ENCODE results near the gene NEDD4L. TPM values are rescaled to one million over a fixed set of nuclear protein-coding genes. Genes with fewer than 3 reads are reported as not detected.

NEDD4L gene
- total and polyA plus RNA-seq, 12 donors, result 17.8 to 110 (median 37.6) TPM

- H3K36me3 ChIP-seq (replicated peaks in 1 of 2), result no peaks in the 10 kb centered on the region
- H3K27ac ChIP-seq, result no peak overlapping the region
- H3K9me3 ChIP-seq (replicated peaks in 1 of 3), result no peaks in the 10 kb centered on the region
- no peaks in the 10 kb centered on the region for H3K4me1 ChIP-seq (replicated peaks in 1 of 2)
- TF ChIP-seq CTCF (IDR thresholded peaks at IDR 0.05) (no peak), POLR2A (IDR thresholded peaks at IDR 0.05) (no peak)
- DNase-seq, result no peak
- intact Hi-C loops (cut with DNase I), result no loop called here
- no peaks in the 10 kb centered on the region for H3K27me3 ChIP-seq
- WGBS, 4 donors, result 92 to 100% (median 96%) methylated on average over 1 of the region's 1 CpG
- no peak overlapping the region for H3K4me3 ChIP-seq
These were observed 209.8 kb downstream of the NEDD4L start for GRCh38 chr18:58253871-58254270.

GRCh38 chr18:58254873-58255511 lies 211.0 kb downstream of the NEDD4L start:
- 89 to 93% (median 90%) methylated on average over 16 to 17 of the region's 17 CpGs for WGBS, 4 donors
- no peaks in the 10 kb centered on the region for H3K36me3 ChIP-seq (replicated peaks in 1 of 2)
- H3K9me3 ChIP-seq (replicated peaks in 1 of 3), result no peaks in the 10 kb centered on the region
- H3K4me3 ChIP-seq, result no peak overlapping the region
- intact Hi-C loops (cut with DNase I), result no loop called here
- H3K27me3 ChIP-seq, result no peaks in the 10 kb centered on the region
- H3K27ac ChIP-seq, result no peak overlapping the region
- TF ChIP-seq POLR2A (IDR thresholded peaks at IDR 0.05) (no peak), CTCF (IDR thresholded peaks at IDR 0.05) (no peak)
- no peak for DNase-seq
- no peaks in the 10 kb centered on the region for H3K4me1 ChIP-seq (replicated peaks in 1 of 2)

GRCh38 chr18:58255701-58256311 lies 211.8 kb downstream of the NEDD4L start:
- intact Hi-C loops (cut with DNase I), result no loop called here
- no peak for DNase-seq
- H3K27ac ChIP-seq, result no peak overlapping the region
- H3K4me1 ChIP-seq (replicated peaks in 1 of 2), result no peaks in the 10 kb centered on the region
- H3K27me3 ChIP-seq, result no peaks in the 10 kb centered on the region
- H3K36me3 ChIP-seq (replicated peaks in 1 of 2), result no peaks in the 10 kb centered on the region
- H3K4me3 ChIP-seq, result no peak overlapping the region
- H3K9me3 ChIP-seq (replicated peaks in 1 of 3), result no peaks in the 10 kb centered on the region
- 95 to 100% (median 98%) methylated on average over 8 to 67 of the region's 67 CpGs for WGBS, 4 donors
- no peak for TF ChIP-seq CTCF (IDR thresholded peaks at IDR 0.05)
- no peak for TF ChIP-seq POLR2A (IDR thresholded peaks at IDR 0.05)

GRCh38 chr18:58256316-58257080 lies 212.5 kb downstream of the NEDD4L start:
- TF ChIP-seq CTCF (IDR thresholded peaks at IDR 0.05) (no peak), POLR2A (IDR thresholded peaks at IDR 0.05) (no peak)
- H3K4me3 ChIP-seq, result no peak overlapping the region
- H3K36me3 ChIP-seq (replicated peaks in 1 of 2), result no peaks in the 10 kb centered on the region
- H3K9me3 ChIP-seq (replicated peaks in 1 of 3), result no peaks in the 10 kb centered on the region
- H3K27ac ChIP-seq, result no peak overlapping the region
- H3K4me1 ChIP-seq (replicated peaks in 1 of 2), result no peaks in the 10 kb centered on the region
- H3K27me3 ChIP-seq, result no peaks in the 10 kb centered on the region
- WGBS, 4 donors, result 96 to 98% (median 97%) methylated on average over 38 to 39 of the region's 39 CpGs
- no peak for DNase-seq
- intact Hi-C loops (cut with DNase I), result no loop called here

All from adrenal gland (tissue), 12 donors.